T-cell (primary cell): ENCODE data around the gene REEP3. TPM values are rescaled to one million over a fixed set of nuclear protein-coding genes. Genes with fewer than 3 reads are reported as not detected.

Experiments used
- ATAC-seq, 4 experiments: fragments of 200-7000 bp in 3 of 4; fragments of 150-1000 bp in 1 of 4; cut with Tn5 transposase; replicated peaks in 1 of 4; 1 replicate in 3 of 4; 2 replicates in 1 of 4; pipeline ENCODE4 v1.10.0; 2021; ENCODE audit warnings: moderate library complexity in 3 of 4, mild to moderate bottlenecking in 2 of 4, moderate number of reproducible peaks in 1 of 4
- CTCF ChIA-PET, 2 donors: fragments of 300-600 bp; sonication (Branson Sonifier 250); formaldehyde crosslinking; loops; one replicate each; lab custom pipeline; 2022; ENCODE audit warnings: antibody characterized with exemption in 2 of 2; lab: Charles Lee
- POLR2A ChIA-PET, 2 donors: fragments of 300-600 bp; sonication (Branson Sonifier 250); formaldehyde crosslinking; loops; one replicate each; lab custom pipeline; 2022; ENCODE audit warnings: antibody characterized with exemption in 2 of 2; lab: Charles Lee
- DNase-seq, 35 experiments: peaks; one replicate each; pipeline versions ENCODE4 v3.0.0 to v3.0.0-alpha.2; 2013 to 2023
- H3K27ac ChIP-seq: one replicate; pipeline ENCODE4 v1.5.1; 2013; ENCODE audit warnings: low read length
- H3K27me3 ChIP-seq, 2 experiments: replicated peaks in 1 of 2; 1 replicate in 1 of 2; 2 replicates in 1 of 2; pipeline versions ENCODE4 v1.6.1 to v1.7.0; 2013; ENCODE audit warnings: low read length in 1 of 2, mixed read lengths in 1 of 2; ENCODE audit not compliant: control insufficient read depth in 2 of 2, insufficient read depth in 2 of 2; ENCODE audit errors: extremely low read depth in 1 of 2
- H3K36me3 ChIP-seq, 2 donors: 1 replicate in 1 of 2; 2 replicates in 1 of 2; pipeline versions ENCODE4 v1.6.1 to v1.7.0; 2013; ENCODE audit warnings: low read length in 1 of 2; ENCODE audit not compliant: control insufficient read depth in 2 of 2, insufficient read depth in 1 of 2; ENCODE audit errors: extremely low read depth in 1 of 2
- H3K4me1 ChIP-seq, 2 experiments: 1 replicate in 1 of 2; 2 replicates in 1 of 2; pipeline versions ENCODE4 v1.6.1 to v1.7.0; 2013; ENCODE audit warnings: low read length in 2 of 2, mixed read lengths in 1 of 2; ENCODE audit not compliant: insufficient read depth in 2 of 2, control insufficient read depth in 1 of 2; ENCODE audit errors: extremely low read depth in 1 of 2
- H3K4me3 ChIP-seq, 2 donors: 1 replicate in 1 of 2; 2 replicates in 1 of 2; pipeline versions ENCODE4 v1.5.1 to v1.7.0; 2013; ENCODE audit warnings: mild to moderate bottlenecking in 2 of 2, low read length in 1 of 2, moderate library complexity in 1 of 2; ENCODE audit not compliant: control insufficient read depth in 1 of 2; ENCODE audit errors: extremely low read depth in 1 of 2
- H3K9me3 ChIP-seq: 2 replicates; pipeline ENCODE4 v1.7.0; 2013
- H3K27ac Mint-ChIP-seq, 2 donors: one replicate each; pipeline ENCODE4 v1.8.0; 2020 to 2021; ENCODE audit warnings: mild to moderate bottlenecking in 2 of 2, mixed read lengths in 2 of 2
- H3K27me3 Mint-ChIP-seq, 2 donors: one replicate each; pipeline ENCODE4 v1.8.0; 2021 to 2022; ENCODE audit warnings: mixed read lengths in 2 of 2
- H3K36me3 Mint-ChIP-seq: one replicate; pipeline ENCODE4 v1.8.0; 2021; ENCODE audit warnings: mixed read lengths
- H3K4me1 Mint-ChIP-seq, 3 donors: one replicate each; pipeline ENCODE4 v1.8.0; 2020 to 2022; ENCODE audit warnings: mixed read lengths in 3 of 3, mild to moderate bottlenecking in 1 of 3
- H3K4me3 Mint-ChIP-seq, 3 donors: one replicate each; pipeline ENCODE4 v1.8.0; 2020 to 2022; ENCODE audit warnings: mild to moderate bottlenecking in 3 of 3, mixed read lengths in 3 of 3, moderate library complexity in 3 of 3
- H3K9me3 Mint-ChIP-seq, 3 donors: one replicate each; pipeline ENCODE4 v1.8.0; 2020 to 2022; ENCODE audit warnings: mixed read lengths in 3 of 3
- WGBS: methylation state at CpG from one replicate; pipeline ENCODE4 v1.1.5; 2013; ENCODE audit warnings: missing lambda C conversion rate; ENCODE audit not compliant: insufficient coverage; 5-methylcytosine and 5-hydroxymethylcytosine counted together
- total RNA-seq, 35 experiments: library from RNA in 6 of 35; stranded (reverse) in 6 of 35; fragments of 120-200 nt in 1 of 35; gene quantifications; one replicate each; pipeline versions ENCODE4 v1.2.1 to v1.2.4 and lab custom pipeline; 2013 to 2026

The REEP3 gene
- total RNA-seq, 5 donors from 2014 or later (not counting 1 experiment from before 2014, with no cell fraction given), result 7.9 to 16.2 (median 9.9) TPM

DNA sequence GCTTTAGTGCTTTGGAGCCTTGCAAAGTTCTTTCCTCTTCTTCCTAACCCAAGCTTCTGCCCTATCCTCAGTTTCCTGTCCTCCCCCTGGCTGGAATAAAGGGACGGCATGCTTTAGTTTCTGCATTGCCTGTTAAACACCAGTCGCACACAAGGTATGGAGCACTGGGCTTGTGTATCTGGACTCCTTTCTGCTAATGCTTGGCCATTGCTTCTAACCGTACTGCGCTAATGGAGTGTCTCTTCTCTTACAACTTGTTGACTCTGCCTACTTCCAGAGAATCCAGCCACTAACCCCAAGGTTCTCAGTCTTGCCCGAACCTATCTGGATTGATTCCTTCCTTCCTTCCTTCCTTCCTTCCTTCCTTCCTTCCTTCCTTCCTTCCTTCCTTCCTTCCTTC is 120.6 kb downstream of the REEP3 start:
- ChIA-PET POLR2A (interaction anchor here in 1 of 2 donors (0.5 kb wide), 1 partner anchor 1018 kb away, joined by 3 read pairs; no protein-coding TSS in a partner anchor), CTCF (no interaction called here)
- Histone ChIP-seq H3K27me3 (no peaks in the 10 kb centered on the region), H3K36me3 (no peaks in the 10 kb centered on the region), H3K4me1 (no peaks in the 10 kb centered on the region), H3K9me3 (no peaks in the 10 kb centered on the region), H3K4me3 (no peak overlapping the region), H3K27ac (no peak overlapping the region)
- Mint-ChIP-seq H3K27me3 (no peaks in the 10 kb centered on the region), H3K4me3 (no peak overlapping the region), H3K9me3 (no peaks in the 10 kb centered on the region), H3K4me1 (peaks cover 0 to 7% (median 6%) of the 10 kb centered on the region in 3 donors), H3K27ac (no peak overlapping the region), H3K36me3 (no peaks in the 10 kb centered on the region)
- ATAC-seq (no peak), DNase-seq (no peak)
- 97% methylated on average over 4 of the region's 5 CpGs for WGBS

DNA sequence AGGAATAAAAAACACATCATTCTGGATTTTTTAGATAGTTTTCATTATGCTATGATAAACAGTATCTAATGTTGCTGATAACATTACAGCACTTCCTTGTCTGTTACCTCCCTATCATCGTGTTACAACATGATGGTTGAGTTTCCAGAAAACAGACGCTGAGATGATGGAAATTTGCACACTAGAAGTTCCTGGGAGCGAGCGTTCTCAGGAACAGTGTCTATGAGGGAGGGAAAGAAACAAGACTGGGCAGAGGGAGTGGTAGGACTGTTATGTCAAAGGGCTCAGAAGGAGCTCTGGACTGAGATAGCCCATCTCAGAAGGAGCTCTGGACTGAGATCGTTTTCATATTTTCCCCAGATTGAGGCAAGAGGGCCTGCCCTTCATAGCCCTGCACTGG is 121.6 kb downstream of the REEP3 start:
- POLR2A ChIA-PET, result interaction anchor here in 1 of 2 donors (0.6 kb wide), 1 partner anchor 52 kb away, joined by 3 read pairs; no protein-coding TSS in a partner anchor
- CTCF ChIA-PET, result interaction anchor here in 1 of 2 donors (0.6 kb wide), 1 partner anchor 1555 kb away, joined by 4 read pairs; no protein-coding TSS in a partner anchor

DNA sequence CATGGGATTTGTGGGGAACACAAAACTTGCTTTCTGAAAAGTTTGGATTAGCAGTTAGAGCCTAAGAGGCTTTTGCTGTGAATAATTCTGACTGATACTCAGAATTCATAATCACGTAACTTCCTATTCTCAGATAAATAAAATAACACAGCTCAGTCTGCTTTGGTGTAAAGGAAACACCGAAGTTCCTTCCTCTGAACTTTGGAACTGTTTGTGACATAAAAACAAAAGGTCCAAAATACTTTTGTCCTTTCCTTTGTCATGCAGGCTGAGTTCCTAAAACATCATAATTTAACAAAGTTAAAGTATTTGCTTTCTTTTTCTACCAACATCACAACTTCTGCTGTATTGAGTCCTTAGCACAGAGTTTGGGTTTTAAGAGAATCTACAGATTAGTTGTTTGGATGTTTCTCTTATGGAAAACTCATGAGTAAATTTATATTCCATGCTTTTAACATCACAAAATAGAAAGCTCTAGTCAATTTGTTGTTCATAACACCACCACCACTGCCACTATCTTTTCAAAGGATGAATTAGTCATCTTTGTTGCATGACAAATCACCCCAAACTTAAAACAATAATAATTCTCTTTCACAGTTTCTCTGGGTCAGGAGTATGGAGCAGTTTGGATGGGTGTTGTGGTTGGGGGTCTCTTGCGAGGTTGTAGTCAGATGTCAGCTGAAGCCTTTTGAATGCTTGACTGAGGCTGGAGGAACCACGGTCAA is 123.4 kb downstream of the REEP3 start:
- no peaks in the 10 kb centered on the region for H3K27me3 Mint-ChIP-seq
- H3K4me1 Mint-ChIP-seq, result peaks cover 0 to 7% (median 6%) of the 10 kb centered on the region in 3 donors
- POLR2A ChIA-PET, result interaction anchor here in 1 of 2 donors (0.5 kb wide), 2 partner anchors 423 to 963 kb away, joined by 3 to 4 read pairs; no protein-coding TSS in a partner anchor
- H3K27ac Mint-ChIP-seq, result no peak overlapping the region
- CTCF ChIA-PET, result no interaction called here
- no peaks in the 10 kb centered on the region for H3K36me3 ChIP-seq
- H3K27me3 ChIP-seq, result no peaks in the 10 kb centered on the region
- H3K4me3 Mint-ChIP-seq, result no peak overlapping the region
- H3K27ac ChIP-seq, result no peak overlapping the region
- H3K4me1 ChIP-seq, result no peaks in the 10 kb centered on the region
- H3K36me3 Mint-ChIP-seq, result no peaks in the 10 kb centered on the region
- no peak overlapping the region for H3K4me3 ChIP-seq
- no peaks in the 10 kb centered on the region for H3K9me3 ChIP-seq
- no peak for ATAC-seq
- H3K9me3 Mint-ChIP-seq, result no peaks in the 10 kb centered on the region
- WGBS, result 83% methylated on average over 1 of the region's 4 CpGs
- DNase-seq, result no peak

More for the DNA sequence above, 121.6 kb downstream of the REEP3 start:
- H3K4me3 ChIP-seq, result no peak overlapping the region
- no peaks in the 10 kb centered on the region for H3K36me3 Mint-ChIP-seq
- no peaks in the 10 kb centered on the region for H3K9me3 ChIP-seq
- no peaks in the 10 kb centered on the region for H3K36me3 ChIP-seq
- H3K4me1 ChIP-seq, result no peaks in the 10 kb centered on the region
- H3K4me1 Mint-ChIP-seq, result peaks cover 0 to 7% (median 6%) of the 10 kb centered on the region in 3 donors
- no peaks in the 10 kb centered on the region for H3K27me3 ChIP-seq
- H3K27ac Mint-ChIP-seq, result no peak overlapping the region
- WGBS, result 91% methylated on average over 4 of the region's 5 CpGs
- DNase-seq (no peak), ATAC-seq (no peak)
- no peaks in the 10 kb centered on the region for H3K27me3 Mint-ChIP-seq
- no peak overlapping the region for H3K27ac ChIP-seq
- H3K4me3 Mint-ChIP-seq, result no peak overlapping the region
- H3K9me3 Mint-ChIP-seq, result no peaks in the 10 kb centered on the region

DNA sequence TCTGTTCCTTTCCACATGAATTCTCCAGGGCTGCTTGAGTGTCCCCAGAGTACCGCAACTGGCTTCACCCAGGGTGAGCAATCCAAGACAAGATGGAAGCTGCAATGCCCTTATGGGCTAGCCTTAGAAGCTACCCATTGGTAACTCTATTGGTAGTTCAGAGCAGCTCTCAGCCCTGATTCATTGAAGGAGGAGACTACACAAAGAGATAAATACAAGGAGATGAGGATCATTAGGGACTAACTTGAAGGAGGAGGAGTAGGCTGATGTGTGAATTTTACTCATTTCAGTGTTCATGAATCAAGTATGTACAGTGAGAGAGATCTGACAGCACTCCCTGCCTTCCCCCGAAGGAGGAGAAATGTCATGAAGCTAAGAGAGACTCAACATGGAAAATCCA is 124.0 kb downstream of the REEP3 start:
- no peak overlapping the region for H3K27ac Mint-ChIP-seq
- H3K27me3 Mint-ChIP-seq, result no peaks in the 10 kb centered on the region
- Histone ChIP-seq H3K27ac (no peak overlapping the region), H3K9me3 (no peaks in the 10 kb centered on the region), H3K4me3 (no peak overlapping the region), H3K36me3 (no peaks in the 10 kb centered on the region), H3K27me3 (no peaks in the 10 kb centered on the region), H3K4me1 (no peaks in the 10 kb centered on the region)
- H3K36me3 Mint-ChIP-seq, result no peaks in the 10 kb centered on the region
- DNase-seq (no peak), ATAC-seq (no peak)
- ChIA-PET CTCF (no interaction called here), POLR2A (no interaction called here)
- H3K9me3 Mint-ChIP-seq, result no peaks in the 10 kb centered on the region
- H3K4me3 Mint-ChIP-seq, result no peak overlapping the region
- 100% methylated on average over 1 of the region's 2 CpGs for WGBS
- peaks cover 0 to 7% (median 6%) of the 10 kb centered on the region in 3 donors for H3K4me1 Mint-ChIP-seq

DNA sequence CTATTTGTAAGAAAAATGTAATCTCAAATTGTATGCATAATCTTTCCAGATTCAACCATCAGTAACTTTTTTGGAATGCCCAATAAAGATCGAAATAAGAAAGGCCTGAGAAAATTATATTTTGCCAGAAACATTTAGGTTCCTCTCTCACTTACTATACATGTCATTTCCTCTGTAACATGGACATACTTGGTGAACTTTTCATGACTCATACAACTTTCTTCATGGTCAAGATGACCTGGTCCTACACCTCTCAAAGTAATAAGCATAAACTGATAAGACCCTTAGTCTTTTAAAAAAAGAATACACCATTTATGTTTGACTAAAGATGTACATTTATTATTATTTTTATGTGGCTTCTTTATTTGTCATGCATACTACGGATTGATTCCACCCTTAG is 125.3 kb downstream of the REEP3 start:
- POLR2A ChIA-PET, result no interaction called here
- peaks cover 0 to 7% (median 6%) of the 10 kb centered on the region in 3 donors for H3K4me1 Mint-ChIP-seq
- no peak for ATAC-seq
- Histone ChIP-seq H3K27me3 (no peaks in the 10 kb centered on the region), H3K4me3 (no peak overlapping the region), H3K9me3 (no peaks in the 10 kb centered on the region), H3K4me1 (no peaks in the 10 kb centered on the region), H3K27ac (no peak overlapping the region), H3K36me3 (no peaks in the 10 kb centered on the region)
- H3K27me3 Mint-ChIP-seq, result no peaks in the 10 kb centered on the region
- no peak overlapping the region for H3K27ac Mint-ChIP-seq
- WGBS, result no CpG with 5 or more reads among the region's 2 CpGs
- no peaks in the 10 kb centered on the region for H3K36me3 Mint-ChIP-seq
- no peak for DNase-seq
- no peak overlapping the region for H3K4me3 Mint-ChIP-seq
- no peaks in the 10 kb centered on the region for H3K9me3 Mint-ChIP-seq
- CTCF ChIA-PET, result no interaction called here

DNA sequence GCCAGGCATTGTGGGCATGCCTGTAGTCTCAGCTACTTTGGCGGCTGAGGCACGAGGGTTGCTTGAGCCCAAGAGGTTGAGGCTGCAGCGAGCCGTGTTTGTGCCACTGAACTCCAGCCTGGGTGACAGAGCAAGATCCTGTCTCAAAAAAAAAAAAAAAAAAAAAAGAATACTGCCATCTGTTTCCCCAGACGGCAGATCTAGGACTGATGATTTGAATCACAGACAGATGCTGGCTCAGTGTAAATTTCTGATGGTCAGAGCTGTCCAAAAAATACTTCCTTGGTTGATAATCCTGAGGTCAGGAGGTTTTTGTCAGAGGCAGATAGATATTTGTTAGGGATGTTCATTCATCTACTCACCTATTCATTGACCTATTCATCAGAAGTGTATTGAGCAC is 130.7 kb downstream of the REEP3 start:
- Histone ChIP-seq H3K9me3 (no peaks in the 10 kb centered on the region), H3K4me1 (no peaks in the 10 kb centered on the region), H3K4me3 (no peak overlapping the region), H3K27me3 (no peaks in the 10 kb centered on the region), H3K36me3 (no peaks in the 10 kb centered on the region), H3K27ac (no peak overlapping the region)
- Mint-ChIP-seq H3K4me1 (no peaks in the 10 kb centered on the region), H3K9me3 (no peaks in the 10 kb centered on the region), H3K27me3 (no peaks in the 10 kb centered on the region), H3K36me3 (no peaks in the 10 kb centered on the region), H3K4me3 (no peak overlapping the region), H3K27ac (no peak overlapping the region)
- 50% methylated on average over 2 of the region's 5 CpGs for WGBS
- POLR2A ChIA-PET, result no interaction called here
- DNase-seq (no peak), ATAC-seq (no peak)
- CTCF ChIA-PET, result no interaction called here
